Spinal cord (tissue), 10 donors: ENCODE measurements around the gene FNBP1. TPM values are rescaled to one million over a fixed set of nuclear protein-coding genes. Genes with fewer than 3 reads are reported as not detected.
A peak's percentile ranks its signal among the peaks of the same experiment; 100 is the strongest.

ENCODE experiments used
- DNase-seq, 6 donors: peaks; one replicate each; pipeline versions ENCODE4 v3.0.0 to v3.0.0-alpha.2; 2013 to 2015; ENCODE audit warnings: low spot score in 6 of 6, low read depth in 4 of 6
- H3K27ac ChIP-seq: one replicate; pipeline ENCODE4 v1.5.1; 2013; ENCODE audit warnings: low read depth, low read length, control low read depth
- H3K27me3 ChIP-seq: one replicate; pipeline ENCODE4 v1.6.1; 2013; ENCODE audit warnings: low read length; ENCODE audit not compliant: control insufficient read depth, insufficient read depth
- H3K36me3 ChIP-seq: one replicate; pipeline ENCODE4 v1.6.1; 2013; ENCODE audit warnings: low read length; ENCODE audit not compliant: control insufficient read depth, insufficient read depth
- H3K4me1 ChIP-seq: one replicate; pipeline ENCODE4 v1.6.1; 2013; ENCODE audit warnings: low read length; ENCODE audit not compliant: control insufficient read depth, insufficient read depth
- H3K4me3 ChIP-seq: one replicate; pipeline ENCODE4 v1.5.1; 2013; ENCODE audit warnings: low read depth, low read length, control low read depth
- H3K9me3 ChIP-seq: one replicate; pipeline ENCODE4 v1.6.1; 2013; ENCODE audit warnings: low read length; ENCODE audit not compliant: control insufficient read depth, insufficient read depth
- WGBS: methylation state at CpG from one replicate; pipeline ENCODE4 v1.1.5; 2013; ENCODE audit warnings: missing lambda C conversion rate; ENCODE audit not compliant: insufficient coverage; 5-methylcytosine and 5-hydroxymethylcytosine counted together
- polyA plus RNA-seq, 2 donors: library from polyadenylated mRNA; unstranded; fragments of 120-200 nt; gene quantifications; one replicate each; pipeline ENCODE4 v1.2.1, GENCODE V29; 2013; ENCODE audit not compliant: insufficient read length in 2 of 2
- total RNA-seq, 2 donors: library from RNA; depleted of rRNA in 1 of 2; stranded (reverse); fragments of 120-200 nt in 1 of 2; fragments of >200 nt in 1 of 2; gene quantifications; one replicate each; pipeline versions ENCODE4 v1.2.3 to v1.2.4, GENCODE V29; 2013 to 2014
- donor health status: healthy.

FNBP1 gene
- total and polyA plus RNA-seq, 4 donors, result 47.8 to 105 (median 79.2) TPM

DNA sequence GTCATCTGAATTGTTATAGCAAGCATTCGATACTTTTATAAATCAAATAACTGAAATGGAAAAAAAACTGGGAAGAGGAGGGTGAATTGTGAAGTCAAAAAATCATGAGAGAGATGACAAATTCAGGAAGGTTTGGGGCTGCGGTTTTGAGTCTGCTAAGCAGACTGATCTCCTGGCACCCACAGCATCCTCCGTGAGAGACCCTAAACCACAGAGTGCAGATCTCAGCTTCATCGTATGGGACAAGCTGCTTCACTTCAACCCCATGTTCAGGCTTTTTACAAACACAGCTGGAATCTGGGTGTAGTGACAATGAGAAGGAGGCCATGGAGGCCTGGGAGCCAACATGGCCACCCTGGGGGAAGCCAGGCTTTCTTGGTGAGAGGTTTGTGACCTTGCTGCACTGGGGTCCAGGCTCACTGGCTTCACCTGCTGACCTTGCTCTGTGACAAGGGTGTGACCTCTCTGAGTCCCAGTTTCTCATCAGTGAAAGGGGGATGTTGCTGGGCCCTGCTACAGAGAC lies 188.3 kb downstream of the FNBP1 start:
- H3K27ac ChIP-seq, result no peak overlapping the region
- no peak for DNase-seq
- WGBS, result 94% methylated on average over 3 of the region's 4 CpGs
- H3K9me3 ChIP-seq, result no peaks in the 10 kb centered on the region
- H3K27me3 ChIP-seq, result no peaks in the 10 kb centered on the region
- no peaks in the 10 kb centered on the region for H3K4me1 ChIP-seq
- peaks cover 67% of the 10 kb centered on the region for H3K36me3 ChIP-seq
- no peak overlapping the region for H3K4me3 ChIP-seq

DNA sequence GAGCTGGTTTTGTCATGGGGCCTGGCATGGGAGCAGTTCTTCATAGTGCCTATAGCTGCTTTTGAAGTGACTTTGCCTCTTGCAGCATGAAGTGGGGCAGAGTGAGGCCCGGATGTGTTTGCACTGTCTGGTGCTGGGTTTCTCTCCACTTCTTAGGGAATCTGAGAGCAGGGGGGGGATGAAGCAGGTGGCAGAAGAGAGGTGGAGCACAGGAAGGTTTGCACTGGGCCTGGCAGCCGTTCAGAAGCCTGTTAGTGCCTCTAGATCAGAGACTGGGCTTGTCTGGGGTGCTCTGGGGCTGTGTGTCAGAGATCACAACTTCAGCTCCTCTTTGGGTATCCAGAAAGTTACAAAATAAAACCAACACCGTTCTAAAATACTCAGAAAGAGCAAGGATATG lies 189.4 kb downstream of the FNBP1 start:
- WGBS, result 42% methylated on average over 2 of the region's 3 CpGs
- Histone ChIP-seq H3K27ac (no peak overlapping the region), H3K36me3 (peaks cover 64% of the 10 kb centered on the region), H3K4me1 (no peaks in the 10 kb centered on the region), H3K9me3 (no peaks in the 10 kb centered on the region), H3K27me3 (no peaks in the 10 kb centered on the region), H3K4me3 (no peak overlapping the region)
- no peak for DNase-seq

DNA sequence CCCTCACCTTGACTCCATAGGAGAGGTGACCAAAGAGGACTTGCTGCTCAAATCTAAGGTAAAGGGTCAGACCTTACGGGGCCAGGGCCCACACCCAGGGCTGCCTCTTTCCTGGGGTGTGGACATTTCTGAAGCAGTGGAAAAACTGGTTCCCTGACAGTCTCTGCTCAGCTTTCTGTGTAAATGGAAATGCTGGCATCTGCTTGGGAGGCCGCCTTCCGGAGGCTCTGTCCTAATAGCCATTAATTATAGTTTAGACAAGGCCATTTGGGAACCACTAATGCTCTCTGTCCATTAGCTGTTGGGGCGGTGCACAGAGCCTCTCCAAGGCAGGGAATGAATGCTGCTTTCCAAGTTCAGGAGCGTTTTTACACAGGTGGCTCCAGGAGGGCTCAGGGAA lies 190.4 kb downstream of the FNBP1 start:
- peaks cover 53% of the 10 kb centered on the region for H3K36me3 ChIP-seq
- peak in 1 of 6 donors; percentile 14 for DNase-seq

DNA sequence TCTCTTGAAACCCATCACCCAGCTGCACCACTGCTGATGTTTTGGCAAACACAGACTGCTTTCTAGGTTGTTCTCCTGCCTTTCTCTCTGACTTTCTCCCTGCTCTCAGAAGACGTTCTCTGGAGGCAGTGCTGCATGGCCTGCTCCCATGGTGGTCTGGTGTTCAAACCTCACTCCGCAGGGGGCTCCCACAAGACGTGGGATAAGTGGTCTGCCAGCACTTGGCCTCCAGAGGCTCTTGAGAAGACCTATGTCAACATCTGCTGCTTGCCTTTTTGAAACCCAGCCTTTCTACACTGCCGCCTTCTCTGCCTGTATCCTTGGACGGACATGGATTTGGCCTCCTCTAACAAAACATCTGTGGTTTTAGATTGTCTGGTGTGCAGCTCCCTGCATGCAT lies 191.2 kb downstream of the FNBP1 start:
- H3K27ac ChIP-seq, result no peak overlapping the region
- no peaks in the 10 kb centered on the region for H3K27me3 ChIP-seq
- H3K4me3 ChIP-seq, result no peak overlapping the region
- 79% methylated on average over 5 of the region's 5 CpGs for WGBS
- no peak for DNase-seq
- H3K9me3 ChIP-seq, result no peaks in the 10 kb centered on the region
- no peaks in the 10 kb centered on the region for H3K4me1 ChIP-seq
- peaks cover 47% of the 10 kb centered on the region for H3K36me3 ChIP-seq

More for the DNA sequence above, 190.4 kb downstream of the FNBP1 start:
- no peaks in the 10 kb centered on the region for H3K4me1 ChIP-seq
- 61% methylated on average over 5 of the region's 5 CpGs for WGBS
- no peaks in the 10 kb centered on the region for H3K9me3 ChIP-seq
- H3K27ac ChIP-seq, result no peak overlapping the region
- no peaks in the 10 kb centered on the region for H3K27me3 ChIP-seq
- H3K4me3 ChIP-seq, result no peak overlapping the region

GRCh38 chr9:129850821-129851550 lies 192.0 kb downstream of the FNBP1 start:
- no peak for DNase-seq
- no peaks in the 10 kb centered on the region for H3K9me3 ChIP-seq
- no peaks in the 10 kb centered on the region for H3K4me1 ChIP-seq
- H3K36me3 ChIP-seq, result peaks cover 40% of the 10 kb centered on the region
- no peak overlapping the region for H3K27ac ChIP-seq
- H3K27me3 ChIP-seq, result no peaks in the 10 kb centered on the region
- 93% methylated on average over 4 of the region's 6 CpGs for WGBS
- H3K4me3 ChIP-seq, result no peak overlapping the region

GRCh38 chr9:129849901-129850300 lies 193.1 kb downstream of the FNBP1 start:
- Histone ChIP-seq H3K27me3 (no peaks in the 10 kb centered on the region), H3K4me1 (no peaks in the 10 kb centered on the region), H3K27ac (no peak overlapping the region), H3K36me3 (peaks cover 39% of the 10 kb centered on the region), H3K4me3 (no peak overlapping the region), H3K9me3 (no peaks in the 10 kb centered on the region)
- no peak for DNase-seq
- 100% methylated on average over 4 of the region's 6 CpGs for WGBS

- Histone ChIP-seq H3K27ac (no peak overlapping the region), H3K4me3 (no peak overlapping the region), H3K9me3 (no peaks in the 10 kb centered on the region), H3K4me1 (no peaks in the 10 kb centered on the region), H3K27me3 (no peaks in the 10 kb centered on the region), H3K36me3 (peaks cover 39% of the 10 kb centered on the region)
- 88% methylated on average over 4 of the region's 4 CpGs for WGBS
- no peak for DNase-seq
These were observed 194.1 kb downstream of the FNBP1 start for GRCh38 chr9:129848712-129849441.

DNA sequence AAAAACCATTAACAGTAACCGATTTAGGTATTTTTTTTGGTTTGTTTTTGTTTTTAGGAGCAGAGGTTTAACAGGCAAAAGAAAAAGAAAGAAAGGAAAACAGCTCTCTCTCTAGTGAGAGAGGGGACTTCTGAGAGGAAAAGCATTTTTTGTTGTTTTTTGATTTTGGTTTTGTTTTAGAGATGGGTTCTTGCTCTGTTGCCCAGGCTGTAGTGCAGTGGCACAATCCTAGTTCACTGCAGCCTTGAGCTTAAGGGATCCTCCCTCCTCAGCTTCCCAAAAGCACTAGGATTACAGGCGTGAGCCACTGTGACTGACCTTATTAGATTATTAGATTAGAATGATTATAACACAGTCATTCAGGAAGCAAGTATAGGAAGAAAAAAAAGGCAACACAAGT lies 197.6 kb downstream of the FNBP1 start:
- Histone ChIP-seq H3K27ac (no peak overlapping the region), H3K4me1 (no peaks in the 10 kb centered on the region), H3K9me3 (no peaks in the 10 kb centered on the region), H3K36me3 (peaks cover 10% of the 10 kb centered on the region), H3K4me3 (no peak overlapping the region), H3K27me3 (no peaks in the 10 kb centered on the region)
- DNase-seq, result no peak
- WGBS, result no CpG with 5 or more reads among the region's 2 CpGs

DNA sequence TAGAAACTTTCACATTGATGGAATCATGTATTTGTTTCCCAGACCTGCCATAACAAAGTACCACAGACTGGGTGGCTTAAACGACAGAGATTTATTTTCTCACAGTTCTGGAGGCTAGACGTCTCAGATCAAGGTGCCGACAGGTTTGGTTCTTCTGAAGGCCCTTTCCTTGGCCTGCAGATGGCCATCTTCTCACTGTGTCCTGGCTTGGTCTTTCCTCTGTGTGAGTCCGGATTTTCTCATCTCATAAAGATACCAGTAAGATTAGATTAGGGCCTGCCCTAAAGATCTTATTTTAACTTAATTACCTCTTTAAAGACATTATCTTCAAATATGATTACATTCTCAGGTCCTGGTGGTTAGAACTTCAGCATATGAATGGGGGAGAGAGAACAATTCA lies 201.9 kb downstream of the FNBP1 start:
- 64% methylated on average over 3 of the region's 4 CpGs for WGBS

More for the DNA sequence above, 201.9 kb downstream of the FNBP1 start:
- Histone ChIP-seq H3K9me3 (no peaks in the 10 kb centered on the region), H3K4me3 (no peak overlapping the region), H3K27me3 (no peaks in the 10 kb centered on the region), H3K4me1 (peaks cover 9% of the 10 kb centered on the region), H3K36me3 (peaks cover 8% of the 10 kb centered on the region), H3K27ac (no peak overlapping the region)
- no peak for DNase-seq
